ENCODE measurements around the gene PGAM2. TPM values are rescaled to one million over a fixed set of nuclear protein-coding genes. Genes with fewer than 3 reads are reported as not detected.

Gene PGAM2
- total RNA-seq, result 0.19 and 0.51 TPM in 2 replicates

DNA sequence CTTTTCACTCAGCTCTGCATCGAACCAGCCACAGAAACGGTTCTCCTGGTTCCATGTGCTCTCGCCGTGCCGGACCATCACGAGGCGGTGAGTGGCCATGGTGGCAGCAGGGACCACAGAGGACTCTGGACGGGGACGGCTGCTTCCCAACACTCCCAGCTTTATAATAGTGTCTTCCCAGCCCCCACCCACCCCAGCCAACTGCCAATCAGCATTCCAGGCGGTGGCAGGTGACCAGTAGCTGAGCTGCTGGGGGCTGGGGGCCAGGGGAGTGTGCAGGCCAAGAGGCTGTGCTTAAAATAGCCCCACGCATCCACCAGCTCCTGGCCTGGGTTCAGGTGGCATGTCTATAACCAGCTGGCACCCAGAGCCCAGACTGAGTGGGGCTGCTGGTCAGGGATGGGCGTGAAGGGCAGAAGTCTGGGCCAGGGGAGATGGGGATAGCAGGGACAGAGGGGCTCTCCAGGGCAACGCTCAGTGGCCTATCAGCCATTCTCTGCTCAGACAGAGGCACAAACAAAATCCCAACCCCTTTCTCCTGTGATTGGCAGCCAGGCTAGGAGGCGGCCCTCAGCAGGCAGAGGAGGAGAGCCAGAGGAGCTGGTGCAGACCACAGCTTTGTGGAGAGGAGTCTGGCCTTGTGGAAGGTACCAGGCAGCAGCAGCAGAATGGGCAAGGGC, at the start of gene PGAM2:
Gene PGAM2 (minus strand): TSS at position 137 of the 680 bp plus-strand sequence. CDS start 38 bp downstream, at position 99.
- DNase-seq, result no peak

DNA sequence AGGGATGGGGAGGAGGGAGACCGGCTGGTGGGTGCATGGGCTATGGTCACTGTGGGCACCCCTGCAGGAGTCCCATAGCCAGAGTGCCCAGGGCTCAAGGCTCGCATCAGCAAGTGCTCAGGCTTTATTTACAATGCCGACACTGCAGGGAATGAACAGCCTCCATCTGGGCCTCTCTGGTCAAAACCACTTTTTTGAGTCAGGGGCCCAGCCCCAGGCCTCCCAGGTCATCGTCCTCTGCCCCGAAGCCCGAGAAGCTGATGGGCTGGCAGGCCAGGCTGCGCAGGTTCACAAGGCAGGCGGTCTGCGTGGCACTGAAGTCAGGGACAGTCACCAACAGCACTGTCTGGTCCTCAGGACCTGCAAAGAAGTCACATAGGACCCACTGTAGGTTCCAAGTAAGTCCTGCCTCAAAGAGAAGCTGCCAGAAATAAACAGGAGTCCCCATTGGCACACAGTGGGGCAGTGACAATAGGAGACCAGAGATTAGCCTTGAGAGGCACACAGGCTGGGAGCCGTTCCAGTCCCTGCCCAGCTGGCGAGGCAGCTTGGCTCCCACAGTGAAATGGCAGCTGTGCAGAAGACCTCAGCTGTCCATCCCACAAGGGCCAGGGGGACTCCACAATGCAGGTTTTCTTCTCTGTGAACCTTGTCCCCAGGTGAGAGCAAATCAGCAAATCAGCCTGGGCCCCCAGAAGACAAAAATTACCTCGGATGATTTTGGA, 49.4 kb upstream of the PGAM2 start:
- no peak for DNase-seq

DNA sequence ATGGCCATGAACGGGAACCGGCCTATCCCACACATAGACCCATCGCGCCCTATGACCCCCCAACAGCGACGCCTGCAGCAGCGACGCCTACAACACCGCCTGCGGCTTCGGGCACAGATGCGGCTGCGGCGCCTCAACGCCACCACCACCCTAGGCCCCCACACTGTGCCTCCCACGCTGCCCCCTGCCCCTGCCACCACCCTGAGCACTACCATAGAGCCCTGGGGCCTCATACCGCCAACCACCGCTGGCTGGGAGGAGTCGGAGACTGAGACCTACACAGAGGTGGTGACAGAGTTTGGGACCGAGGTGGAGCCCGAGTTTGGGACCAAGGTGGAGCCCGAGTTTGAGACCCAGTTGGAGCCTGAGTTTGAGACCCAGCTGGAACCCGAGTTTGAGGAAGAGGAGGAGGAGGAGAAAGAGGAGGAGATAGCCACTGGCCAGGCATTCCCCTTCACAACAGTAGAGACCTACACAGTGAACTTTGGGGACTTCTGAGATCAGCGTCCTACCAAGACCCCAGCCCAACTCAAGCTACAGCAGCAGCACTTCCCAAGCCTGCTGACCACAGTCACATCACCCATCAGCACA, 48.5 kb upstream of the PGAM2 start:
- DNase-seq, result no peak

DNA sequence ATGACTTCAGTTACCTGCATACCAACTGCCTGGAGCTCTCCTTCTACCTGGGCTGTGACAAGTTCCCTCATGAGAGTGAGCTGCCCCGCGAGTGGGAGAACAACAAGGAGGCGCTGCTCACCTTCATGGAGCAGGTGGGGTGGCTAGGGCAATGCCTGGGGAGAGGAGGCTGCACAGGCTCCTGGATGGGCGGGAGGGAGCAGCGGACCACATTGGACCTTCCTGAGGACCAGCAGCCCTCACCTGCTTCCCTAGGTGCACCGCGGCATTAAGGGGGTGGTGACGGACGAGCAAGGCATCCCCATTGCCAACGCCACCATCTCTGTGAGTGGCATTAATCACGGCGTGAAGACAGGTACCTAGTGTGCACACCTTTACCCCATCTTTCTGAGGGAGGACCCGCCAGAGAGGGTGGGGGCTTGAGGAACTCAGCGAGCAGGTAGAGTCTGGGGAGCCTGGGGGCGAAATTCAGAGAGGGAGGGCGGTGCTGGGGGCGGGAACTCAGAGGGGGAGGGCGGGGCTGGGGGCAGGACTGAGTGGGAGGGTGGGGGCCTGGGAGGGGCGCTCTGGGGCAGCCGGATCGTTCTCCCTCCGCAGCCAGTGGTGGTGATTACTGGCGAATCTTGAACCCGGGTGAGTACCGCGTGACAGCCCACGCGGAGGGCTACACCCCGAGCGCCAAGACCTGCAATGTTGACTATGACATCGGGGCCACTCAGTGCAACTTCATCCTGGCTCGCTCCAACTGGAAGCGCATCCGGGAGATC, 47.8 kb upstream of the PGAM2 start:
- DNase-seq, result no peak

DNA sequence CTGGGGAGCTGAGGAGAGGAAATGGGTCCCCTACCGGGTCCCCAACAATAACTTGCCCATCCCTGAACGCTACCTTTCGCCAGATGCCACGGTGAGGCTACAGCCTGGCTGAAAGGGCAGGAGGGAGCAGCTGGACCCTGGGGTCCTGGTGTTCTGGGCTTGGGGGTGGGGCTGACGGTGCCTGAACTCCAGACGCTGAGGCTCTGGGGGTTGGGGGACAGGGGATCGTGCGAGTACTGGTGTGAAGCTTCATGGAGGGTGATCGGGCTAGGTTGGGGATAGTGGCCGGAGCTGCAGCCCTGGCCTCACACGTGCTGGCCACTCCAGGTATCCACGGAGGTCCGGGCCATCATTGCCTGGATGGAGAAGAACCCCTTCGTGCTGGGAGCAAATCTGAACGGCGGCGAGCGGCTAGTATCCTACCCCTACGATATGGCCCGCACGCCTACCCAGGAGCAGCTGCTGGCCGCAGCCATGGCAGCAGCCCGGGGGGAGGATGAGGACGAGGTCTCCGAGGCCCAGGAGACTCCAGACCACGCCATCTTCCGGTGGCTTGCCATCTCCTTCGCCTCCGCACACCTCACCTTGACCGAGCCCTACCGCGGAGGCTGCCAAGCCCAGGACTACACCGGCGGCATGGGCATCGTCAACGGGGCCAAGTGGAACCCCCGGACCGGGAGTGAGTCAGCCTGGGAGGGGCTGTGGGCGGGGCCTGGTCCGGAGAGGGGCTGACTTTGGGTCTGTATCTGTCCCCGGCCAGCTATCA, 47.0 kb upstream of the PGAM2 start:
- DNase-seq, result no peak

DNA sequence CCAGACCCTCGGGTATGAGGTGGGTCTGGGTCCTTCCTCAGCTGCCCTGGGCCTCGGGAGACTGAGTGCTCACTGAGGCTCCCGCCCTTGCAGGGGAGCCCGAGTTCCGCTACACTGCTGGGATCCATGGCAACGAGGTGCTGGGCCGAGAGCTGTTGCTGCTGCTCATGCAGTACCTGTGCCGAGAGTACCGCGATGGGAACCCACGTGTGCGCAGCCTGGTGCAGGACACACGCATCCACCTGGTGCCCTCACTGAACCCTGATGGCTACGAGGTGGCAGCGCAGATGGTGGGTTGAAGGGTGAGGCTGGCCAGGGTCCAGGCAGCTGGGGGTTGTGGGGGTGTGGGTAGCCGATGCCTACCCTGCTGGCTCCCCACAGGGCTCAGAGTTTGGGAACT, 46.4 kb upstream of the PGAM2 start:
- DNase-seq, result no peak

DNA sequence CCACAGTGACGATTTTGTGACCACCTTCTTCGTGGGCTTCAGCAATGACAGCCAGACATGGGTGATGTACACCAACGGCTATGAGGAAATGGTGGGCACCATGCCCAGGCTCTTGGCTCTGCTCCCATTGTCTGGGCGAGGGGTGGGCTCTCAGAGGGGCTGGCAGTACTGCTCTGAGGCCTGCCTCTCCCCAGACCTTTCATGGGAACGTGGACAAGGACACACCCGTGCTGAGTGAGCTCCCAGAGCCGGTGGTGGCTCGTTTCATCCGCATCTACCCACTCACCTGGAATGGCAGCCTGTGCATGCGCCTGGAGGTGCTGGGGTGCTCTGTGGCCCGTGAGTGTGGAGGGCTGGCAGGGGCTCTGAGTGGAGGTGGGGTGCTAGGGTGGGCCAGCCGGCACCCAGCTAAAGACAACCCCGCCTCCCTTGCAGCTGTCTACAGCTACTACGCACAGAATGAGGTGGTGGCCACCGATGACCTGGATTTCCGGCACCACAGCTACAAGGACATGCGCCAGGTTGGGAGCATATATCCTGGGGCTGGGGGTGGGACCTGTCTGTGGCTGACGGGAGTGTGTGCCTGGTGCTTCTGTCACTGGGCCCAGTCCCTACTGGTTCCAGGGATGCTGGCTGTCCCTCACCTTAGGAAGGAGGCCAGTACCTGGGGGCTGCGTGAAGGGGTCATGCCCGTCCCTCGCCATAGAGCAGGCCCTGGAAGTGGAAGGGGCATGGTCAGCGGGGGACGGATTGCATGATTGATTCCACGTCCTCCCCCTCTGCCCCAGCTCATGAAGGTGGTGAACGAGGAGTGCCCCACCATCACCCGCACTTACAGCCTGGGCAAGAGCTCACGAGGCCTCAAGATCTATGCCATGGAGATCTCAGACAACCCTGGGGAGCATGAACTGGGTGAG, 45.6 kb upstream of the PGAM2 start:
- no peak for DNase-seq

DNA sequence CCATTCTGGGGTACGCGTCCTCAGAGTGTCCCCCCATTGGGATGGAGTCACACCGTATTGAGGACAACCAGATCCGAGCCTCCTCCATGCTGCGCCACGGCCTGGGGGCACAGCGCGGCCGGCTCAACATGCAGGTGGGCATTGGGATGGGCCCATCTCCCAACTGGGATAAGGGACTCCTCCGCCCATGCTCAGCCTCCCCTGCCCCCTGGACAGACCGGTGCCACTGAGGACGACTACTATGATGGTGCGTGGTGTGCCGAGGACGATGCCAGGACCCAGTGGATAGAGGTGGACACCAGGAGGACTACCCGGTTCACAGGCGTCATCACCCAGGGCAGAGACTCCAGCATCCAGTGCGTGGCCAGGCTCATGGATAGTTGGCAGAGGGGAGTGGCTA, 44.6 kb upstream of the PGAM2 start:
- no peak for DNase-seq

DNA sequence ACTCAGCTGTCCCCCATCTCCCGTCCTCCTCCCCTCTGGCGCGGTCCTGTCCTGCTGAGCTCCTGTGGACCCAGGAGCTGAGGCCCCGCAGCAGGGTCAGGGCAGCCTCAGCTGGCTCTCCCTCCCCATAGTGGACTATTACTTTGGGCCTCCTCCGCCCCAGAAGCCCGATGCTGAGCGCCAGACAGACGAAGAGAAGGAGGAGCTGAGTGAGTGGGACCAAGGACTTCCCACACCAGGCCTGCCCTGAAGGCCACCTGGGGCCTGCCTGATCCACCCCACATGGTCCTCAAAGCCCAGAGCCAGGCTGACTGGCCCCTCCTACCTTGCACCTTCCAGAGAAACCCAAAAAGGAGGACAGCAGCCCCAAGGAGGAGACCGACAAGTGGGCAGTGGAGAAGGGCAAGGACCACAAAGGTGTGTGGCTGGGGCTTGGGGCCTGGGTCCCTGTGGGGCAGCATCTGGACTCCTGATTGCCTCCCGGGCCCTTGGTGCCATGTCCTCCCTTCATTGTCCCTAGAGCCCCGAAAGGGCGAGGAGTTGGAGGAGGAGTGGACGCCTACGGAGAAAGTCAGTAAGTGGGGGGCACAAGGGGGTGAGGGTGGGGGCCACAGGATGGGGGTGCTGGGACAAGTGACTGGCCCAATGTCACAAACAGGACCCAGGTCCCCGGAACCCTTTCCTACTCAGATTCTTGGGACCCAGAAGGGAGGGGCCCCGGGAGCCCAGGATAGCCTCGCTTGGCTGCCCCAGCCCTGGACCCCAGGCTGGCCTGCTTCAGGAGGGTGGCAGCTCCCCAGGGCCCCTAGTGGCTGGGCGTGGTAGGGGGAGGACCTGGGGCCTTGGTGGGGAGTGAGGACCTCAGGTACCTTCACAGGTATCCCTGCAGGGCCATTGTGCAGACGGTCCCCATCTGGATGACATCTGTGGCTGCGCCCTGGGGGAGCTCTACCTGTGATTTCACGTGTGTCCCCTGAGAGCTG, 43.7 kb upstream of the PGAM2 start:
- no peak for DNase-seq

DNA sequence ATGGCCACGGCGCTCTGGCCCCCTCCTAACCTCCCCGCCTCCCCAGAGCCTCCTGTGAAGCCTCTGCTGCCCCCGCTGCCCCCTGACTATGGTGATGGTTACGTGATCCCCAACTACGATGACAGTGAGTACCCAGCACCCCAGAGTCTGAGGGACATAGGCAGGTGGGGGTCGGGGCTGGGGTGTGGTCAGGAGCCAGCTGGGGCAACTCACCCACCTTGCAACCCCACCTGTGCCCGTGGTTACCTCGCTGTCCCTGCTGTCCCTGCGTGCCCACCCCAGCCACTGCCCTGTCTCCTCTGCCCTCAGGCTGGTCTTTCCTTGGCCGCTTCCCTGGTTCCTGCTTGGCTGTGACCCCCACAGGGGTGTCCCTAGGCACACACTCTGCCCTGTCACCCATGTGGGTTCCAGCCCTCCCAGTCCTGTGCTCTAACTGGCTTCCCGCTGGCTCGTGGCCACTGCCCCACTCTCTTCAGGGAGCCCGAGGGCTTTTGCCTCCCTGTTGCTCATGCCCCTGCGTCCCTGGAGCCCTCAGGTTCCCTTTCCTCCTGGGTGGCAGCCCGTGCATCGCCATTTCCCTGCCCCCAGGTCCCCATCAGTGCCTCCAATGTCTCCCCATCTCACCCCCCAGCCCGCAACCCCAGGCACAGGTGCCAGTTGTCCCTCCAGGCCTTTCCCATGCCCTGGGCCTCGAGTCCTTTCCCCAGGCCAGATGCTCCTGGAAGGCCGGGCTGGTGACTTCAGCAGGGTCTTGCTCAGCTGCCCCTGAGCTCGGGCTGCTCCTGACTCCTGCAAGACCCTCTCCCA, 42.8 kb upstream of the PGAM2 start:
- DNase-seq, result no peak

DNA sequence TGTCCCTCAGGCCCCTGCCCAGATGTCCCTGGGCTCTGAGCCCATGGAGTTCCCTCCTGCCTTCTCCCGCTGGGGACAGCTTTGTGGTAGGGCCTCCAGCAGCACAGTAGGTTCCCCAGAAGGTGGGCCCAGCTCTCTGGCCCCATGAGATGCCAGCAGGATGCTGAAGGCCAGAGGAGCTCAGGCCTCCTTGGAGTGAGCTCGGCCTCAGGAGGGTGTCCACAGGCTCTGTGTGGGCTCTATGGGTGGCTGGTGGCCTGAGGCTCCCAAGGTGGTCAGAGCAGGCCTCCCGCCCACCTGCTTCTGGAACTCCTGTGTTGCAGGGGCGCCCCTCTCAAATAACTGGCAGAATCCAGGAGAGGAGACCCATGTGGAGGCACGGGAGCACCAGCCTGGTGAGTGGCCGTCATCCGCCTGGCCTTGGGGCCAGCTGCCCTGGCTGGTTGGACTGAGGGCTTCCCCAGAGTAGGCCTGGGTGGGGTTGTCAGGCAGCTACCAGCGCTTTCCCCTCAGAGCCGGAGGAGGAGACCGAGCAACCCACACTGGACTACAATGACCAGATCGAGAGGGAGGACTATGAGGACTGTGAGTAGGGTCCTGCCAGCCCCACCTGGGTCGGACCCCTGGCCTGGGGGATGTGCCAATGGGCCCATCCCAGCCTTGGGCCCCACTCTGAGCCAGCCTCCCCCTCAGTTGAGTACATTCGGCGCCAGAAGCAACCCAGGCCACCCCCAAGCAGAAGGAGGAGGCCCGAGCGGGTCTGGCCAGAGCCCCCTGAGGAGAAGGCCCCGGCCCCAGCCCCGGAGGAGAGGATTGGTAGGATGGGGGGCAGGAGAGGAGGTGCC, 42.0 kb upstream of the PGAM2 start:
- no peak for DNase-seq

DNA sequence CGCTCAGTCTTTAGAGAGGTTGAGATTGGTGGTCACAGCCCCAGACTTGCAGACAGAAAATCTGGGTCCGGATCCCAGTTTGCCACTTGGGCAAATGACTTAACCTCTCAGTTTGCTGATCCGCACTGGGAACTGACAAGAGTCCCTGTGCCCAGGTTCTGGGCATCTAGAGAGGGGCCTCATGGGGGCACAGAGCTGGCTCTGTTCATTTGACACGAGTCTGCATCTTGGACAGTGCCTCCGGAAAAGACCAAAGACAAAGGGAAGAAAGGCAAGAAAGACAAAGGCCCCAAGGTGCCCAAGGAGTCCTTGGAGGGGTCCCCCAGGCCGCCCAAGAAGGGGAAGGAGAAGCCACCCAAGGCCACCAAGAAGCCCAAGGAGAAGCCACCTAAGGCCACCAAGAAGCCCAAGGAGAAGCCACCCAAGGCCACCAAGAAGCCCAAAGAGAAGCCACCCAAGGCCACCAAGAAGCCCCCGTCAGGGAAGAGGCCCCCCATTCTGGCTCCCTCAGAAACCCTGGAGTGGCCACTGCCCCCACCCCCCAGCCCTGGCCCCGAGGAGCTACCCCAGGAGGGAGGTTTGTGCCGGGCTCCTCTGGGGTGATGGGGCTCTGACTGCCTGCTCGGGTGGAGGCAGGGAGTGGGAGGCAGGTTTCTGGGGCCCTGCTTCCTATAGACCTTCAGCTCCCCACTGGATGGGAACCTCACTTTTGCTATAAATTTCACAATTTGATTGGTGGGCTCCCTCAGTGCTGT, 41.1 kb upstream of the PGAM2 start:
- DNase-seq, result no peak

DNA sequence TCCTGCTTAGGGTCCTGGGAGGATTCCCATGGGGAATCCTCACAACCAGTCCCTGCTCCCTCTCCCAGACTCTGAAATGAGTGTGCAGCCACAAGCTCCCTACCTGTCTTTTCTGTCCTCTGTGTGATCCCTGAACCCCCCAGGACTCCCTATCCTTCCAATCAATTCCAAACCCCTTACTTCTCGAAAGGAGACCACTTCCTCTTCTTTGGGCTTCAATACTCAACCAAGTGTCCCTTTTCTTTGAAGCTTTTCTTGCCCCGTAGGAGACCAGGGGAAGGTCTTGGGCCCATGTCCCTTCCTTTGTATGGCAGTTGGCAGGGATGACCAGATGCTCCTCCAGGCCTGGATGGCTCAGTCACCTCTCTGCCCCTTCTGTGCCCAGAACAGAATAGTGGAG, 40.5 kb upstream of the PGAM2 start:
- no peak for DNase-seq

DNA sequence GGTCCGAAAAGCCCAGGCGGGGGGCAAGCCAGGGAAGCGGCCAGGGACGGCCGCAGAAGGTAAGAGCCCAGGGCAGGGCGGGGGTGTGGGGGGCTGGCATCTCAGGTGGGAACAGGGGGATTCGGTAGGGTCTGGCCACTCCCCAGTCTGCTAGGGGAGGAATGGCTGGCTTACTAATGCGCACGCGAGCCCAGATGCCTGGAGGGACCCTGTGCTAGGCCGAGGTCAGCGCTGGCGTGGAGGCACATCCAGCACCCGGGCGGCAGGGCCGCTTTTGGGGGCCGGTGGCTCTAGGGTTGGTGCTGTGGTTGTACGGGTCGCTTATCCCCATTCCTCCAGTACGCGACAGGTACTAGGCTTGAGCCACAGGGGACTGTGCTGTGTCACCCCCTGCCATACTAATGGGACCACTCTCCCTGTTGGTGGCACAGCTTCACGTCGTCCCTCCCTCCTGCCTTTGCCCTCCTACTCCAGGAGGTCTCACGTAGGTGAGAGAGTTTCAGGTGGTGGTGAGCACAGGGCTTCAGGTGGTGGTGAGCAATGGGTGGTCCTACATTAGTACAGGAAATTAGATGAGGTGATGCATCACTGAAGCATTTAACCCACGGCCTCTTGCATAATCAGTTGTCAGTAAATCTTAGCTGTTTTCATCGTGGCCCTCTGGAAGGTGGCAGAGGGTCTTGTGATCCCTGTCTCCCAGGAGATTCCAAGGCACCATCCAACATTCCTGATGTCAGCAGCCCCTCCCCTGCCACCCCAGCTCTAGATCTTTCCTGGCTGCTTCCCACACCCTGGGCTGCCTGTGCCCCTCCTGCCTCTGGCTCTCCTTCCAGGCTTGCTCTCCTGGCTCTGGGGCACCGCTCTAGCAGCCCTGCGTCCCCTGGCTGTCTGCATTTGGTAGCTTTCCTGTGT, 39.7 kb upstream of the PGAM2 start:
- DNase-seq, result peak; percentile 27

DNA sequence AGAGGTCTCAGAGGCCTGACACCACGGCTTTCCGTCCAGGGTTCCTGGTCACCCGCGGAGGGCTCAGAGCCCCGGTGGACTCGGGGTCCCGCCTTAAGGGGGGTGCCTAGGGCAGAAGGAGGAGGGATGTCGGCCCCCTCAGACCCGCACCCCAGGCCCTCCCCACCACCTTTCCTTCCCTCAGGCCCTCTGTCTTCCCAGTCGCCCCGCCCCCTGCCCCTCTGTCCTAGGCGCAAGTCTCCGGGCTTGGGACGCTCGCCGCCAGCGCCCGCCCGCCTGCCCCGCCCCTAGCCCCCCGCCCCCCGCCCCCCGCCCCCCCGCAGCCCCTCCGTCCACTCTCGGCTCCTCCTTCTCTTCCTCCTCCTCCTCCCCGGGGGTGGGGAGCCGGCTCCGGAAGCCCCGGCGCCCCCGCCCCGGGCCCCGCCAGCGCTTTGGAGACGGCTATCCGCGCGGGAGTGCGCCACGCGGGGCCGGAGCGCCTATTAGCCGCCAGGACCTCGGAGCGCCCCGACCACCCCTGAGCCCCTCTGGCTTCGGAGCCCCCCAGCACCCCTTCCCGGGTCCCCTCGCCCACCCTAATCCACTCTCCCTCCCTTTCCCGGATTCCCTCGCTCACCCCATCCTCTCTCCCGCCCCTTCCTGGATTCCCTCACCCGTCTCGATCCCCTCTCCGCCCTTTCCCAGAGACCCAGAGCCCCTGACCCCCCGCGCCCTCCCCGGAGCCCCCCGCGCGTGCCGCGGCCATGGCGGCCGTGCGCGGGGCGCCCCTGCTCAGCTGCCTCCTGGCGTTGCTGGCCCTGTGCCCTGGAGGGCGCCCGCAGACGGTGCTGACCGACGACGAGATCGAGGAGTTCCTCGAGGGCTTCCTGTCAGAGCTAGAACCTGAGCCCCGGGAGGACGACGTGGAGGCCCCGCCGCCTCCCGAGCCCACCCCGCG, 38.8 kb upstream of the PGAM2 start, which contains the start of gene AEBP1:
Gene AEBP1 (plus strand): TSS at position 423 of the 937 bp plus-strand sequence. CDS start 321 bp downstream, at position 744.
- peak; percentile 56 for DNase-seq
